Stomach (tissue), 9 donors: Measurements from ENCODE around the gene FDXR. TPM values are rescaled to one million over a fixed set of nuclear protein-coding genes. Genes with fewer than 3 reads are reported as not detected.

ENCODE experiments used
- DNase-seq, 2 donors: peaks; one replicate each; pipeline versions ENCODE4 v3.0.0 to v3.0.0-alpha.2; 2013 to 2019
- H3K27ac ChIP-seq, 5 donors: fragments of 200-600 bp in 4 of 5; sonication (generic) in 4 of 5; one replicate each; pipeline ENCODE4 v1.5.1; 2013 to 2019; ENCODE audit warnings: mild to moderate bottlenecking in 1 of 5, moderate library complexity in 1 of 5
- H3K27me3 ChIP-seq, 3 donors: fragments of 200-600 bp; sonication (generic); one replicate each; pipeline ENCODE4 v1.5.1; 2017 to 2019; ENCODE audit warnings: mixed run types in 1 of 3
- H3K36me3 ChIP-seq, 4 donors: fragments of 200-600 bp; sonication (generic); 1 replicate in 3 of 4; 2 replicates in 1 of 4; pipeline ENCODE4 v1.5.1; 2016 to 2019
- H3K4me1 ChIP-seq, 4 donors: fragments of 200-600 bp; sonication (generic); one replicate each; pipeline ENCODE4 v1.5.1; 2016 to 2019
- H3K4me3 ChIP-seq, 4 donors: fragments of 200-600 bp; sonication (generic) in 3 of 4; one replicate each; pipeline ENCODE4 v1.5.1; 2016 to 2019; ENCODE audit warnings: mild to moderate bottlenecking in 1 of 4
- H3K9me3 ChIP-seq, 4 donors: fragments of 200-600 bp; sonication (generic); one replicate each; pipeline ENCODE4 v1.5.1; 2016 to 2019
- EP300 ChIP-seq: sonication (generic); formaldehyde crosslinking; IDR thresholded peaks from one replicate; pipeline ENCODE4 v1.6.1; 2017; ENCODE audit warnings: antibody characterized with exemption
- POLR2A ChIP-seq, 4 donors: fragments of 450-650 bp; IDR thresholded peaks; one replicate each; pipeline ENCODE4 v1.6.1; 2016; ENCODE audit warnings: antibody characterized with exemption in 4 of 4, control low read depth in 2 of 4, mild to moderate bottlenecking in 1 of 4, moderate library complexity in 1 of 4
- POLR2AphosphoS5 ChIP-seq, 3 donors: sonication (generic); formaldehyde crosslinking; IDR thresholded peaks; one replicate each; pipeline ENCODE4 v1.6.1; 2016; ENCODE audit warnings: antibody characterized with exemption in 3 of 3
- WGBS, 5 donors: extraction: QIAGEN DNeasy Blood & Tissue Kit in 3 of 5; methylation state at CpG; one replicate each; pipeline versions ENCODE4 v1.1.5 to v1.1.7; 2013 to 2018; 5-methylcytosine and 5-hydroxymethylcytosine counted together
- intact Hi-C: fragments of 100-400 bp; cut with DNase I; formaldehyde crosslinking; loops from one replicate; pipeline ENCODE4 v1.15.1; 2023; ENCODE audit warnings: low total_unique reads
- polyA plus RNA-seq, 3 donors: library from polyadenylated mRNA; stranded (reverse); fragments of 200-250 nt; gene quantifications; one replicate each; pipeline ENCODE4 v1.2.3, GENCODE V29; 2013
- total RNA-seq, 5 donors: library from RNA; depleted of rRNA; stranded (reverse); fragments of >200 nt; gene quantifications; one replicate each; pipeline versions ENCODE4 v1.1.0 to v1.2.3, GENCODE V29; 2014 to 2016
- TF ChIP-seq, protein P1 (sequence below), 7 experiments: fragments of 450-650 bp in 4 of 7; fragments of 200-600 bp in 3 of 7; sonication (generic) in 3 of 7; IDR thresholded peaks; one replicate each; pipeline ENCODE4 v1.5.1; 2016 to 2019; ENCODE audit warnings: antibody characterized with exemption in 7 of 7, control low read depth in 2 of 7, mild to moderate bottlenecking in 1 of 7
- donor health status: healthy with polysubstance abuse.
- donor health status: Bipolar disorder and iron deficiency.
- donor health status: healthy.

The FDXR gene
- total and polyA plus RNA-seq, 8 donors: 0.58 to 94.1 (median 13.9) TPM

DNA sequence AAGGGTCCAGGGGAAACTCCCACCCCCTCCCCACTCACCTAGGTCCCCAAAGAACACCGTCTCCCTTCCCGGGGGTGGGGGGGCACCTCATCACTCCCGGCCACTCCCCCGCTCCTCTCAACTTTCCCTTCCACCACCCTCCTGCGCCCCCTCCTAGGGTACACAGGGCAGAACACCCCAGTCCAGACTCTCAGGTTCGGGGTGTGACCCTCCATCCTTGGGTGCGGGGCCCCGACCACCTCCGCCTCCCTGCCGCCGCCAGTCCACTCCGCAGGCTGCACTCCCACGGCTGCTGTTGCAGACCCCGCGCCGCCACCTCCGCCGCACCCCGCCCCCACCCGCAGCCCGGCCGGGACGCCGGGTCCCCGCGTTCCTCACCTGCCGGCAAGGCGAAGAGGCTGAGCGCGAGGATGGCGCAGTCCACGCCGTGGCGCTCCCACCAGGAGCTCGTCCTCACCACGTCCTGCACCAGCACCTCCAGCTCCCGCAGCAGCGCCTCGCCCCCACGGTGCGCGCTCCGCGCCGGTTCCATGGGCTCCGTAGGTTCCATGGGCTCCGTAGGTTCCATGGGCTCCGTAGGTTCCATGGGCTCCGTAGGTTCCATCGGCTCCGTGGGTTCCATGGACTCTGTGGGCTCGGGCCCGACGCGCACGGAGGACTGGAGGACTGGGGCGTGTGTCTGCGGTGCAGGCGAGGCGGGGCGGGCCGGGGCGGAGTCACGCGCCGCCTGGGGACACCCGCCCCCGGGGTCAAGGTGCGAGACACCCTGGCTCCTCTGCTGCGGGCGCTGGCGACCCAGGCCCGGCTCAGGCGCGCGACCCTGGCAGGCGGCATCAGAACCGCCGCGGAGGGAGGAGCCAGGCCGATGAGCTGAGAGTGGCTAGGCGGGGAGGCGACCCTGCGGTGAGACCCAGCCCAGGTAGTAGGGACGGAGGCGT lies 20.4 kb upstream of the FDXR start, which contains the start of gene FADS6:
Gene FADS6, minus strand, starts transcription at position 660 of the 938 bp plus-strand sequence. Its CDS starts 38 bp downstream, at position 622.
- peak in 1 of 2 donors; percentile 56 for DNase-seq
- WGBS, 5 donors: 4 to 6% (median 4%) methylated on average over 31 to 86 of the region's 86 CpGs
- no peaks in the 10 kb centered on the region for H3K36me3 ChIP-seq
- peaks cover 11 to 14% (median 13%) of the 10 kb centered on the region in 4 donors for H3K4me1 ChIP-seq
- H3K4me3 ChIP-seq: peak within 1 kb of the TSS; percentile 36 to 48 (median 37)
- H3K9me3 ChIP-seq: no peaks in the 10 kb centered on the region
- no peak within 1 kb of the TSS for H3K27ac ChIP-seq
- H3K27me3 ChIP-seq: peaks cover 12 to 93% (median 48%) of the 10 kb centered on the region in 3 donors
- intact Hi-C loops: no loop called here
- TF ChIP-seq POLR2AphosphoS5 (IDR thresholded peaks at IDR 0.05): no peak

DNA sequence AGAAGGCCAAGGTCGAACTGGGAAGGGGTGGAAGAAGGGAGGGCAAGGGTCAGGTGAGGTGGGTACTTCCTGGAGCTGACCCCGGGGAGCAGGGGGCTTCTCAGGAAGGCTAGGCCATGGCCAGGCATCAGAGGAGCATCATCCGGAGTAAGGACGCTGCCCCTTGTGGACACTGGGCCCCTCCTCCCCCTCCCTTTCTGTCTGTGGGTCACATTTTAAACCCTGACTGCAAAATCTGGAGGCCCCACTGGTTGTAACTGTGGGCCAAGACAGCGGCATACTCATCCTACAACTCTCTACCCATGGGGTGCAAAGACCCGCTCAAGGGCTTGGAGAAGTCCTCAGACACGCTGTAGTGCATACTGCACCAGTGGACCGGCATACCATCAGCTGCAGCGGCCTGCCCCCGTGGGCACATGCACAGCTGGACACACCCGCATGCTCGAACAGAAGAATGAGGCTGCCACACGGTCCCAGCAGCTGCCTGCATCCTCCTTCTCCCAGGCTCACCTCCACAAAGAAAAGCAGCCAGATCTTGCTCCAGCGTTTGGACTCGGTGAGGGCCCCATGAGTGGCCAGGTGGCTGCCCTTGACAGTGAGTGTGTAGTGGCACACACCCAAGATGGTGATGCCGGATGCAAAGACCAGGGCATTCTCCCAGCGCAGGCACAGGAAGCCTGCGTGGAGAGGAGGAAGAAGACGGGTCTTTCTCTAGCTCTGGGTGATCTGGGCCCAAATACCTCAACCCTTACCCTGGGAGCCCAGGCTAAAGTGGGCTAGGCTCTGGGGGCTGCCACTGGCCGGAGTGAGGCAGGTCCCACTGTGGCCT lies 19.4 kb upstream of the FDXR start:
- TF ChIP-seq POLR2AphosphoS5 (IDR thresholded peaks at IDR 0.05) (no peak), EP300 (no peak), POLR2A (IDR thresholded peaks at IDR 0.05) (no peak)
- TF ChIP-seq, protein P1, sequence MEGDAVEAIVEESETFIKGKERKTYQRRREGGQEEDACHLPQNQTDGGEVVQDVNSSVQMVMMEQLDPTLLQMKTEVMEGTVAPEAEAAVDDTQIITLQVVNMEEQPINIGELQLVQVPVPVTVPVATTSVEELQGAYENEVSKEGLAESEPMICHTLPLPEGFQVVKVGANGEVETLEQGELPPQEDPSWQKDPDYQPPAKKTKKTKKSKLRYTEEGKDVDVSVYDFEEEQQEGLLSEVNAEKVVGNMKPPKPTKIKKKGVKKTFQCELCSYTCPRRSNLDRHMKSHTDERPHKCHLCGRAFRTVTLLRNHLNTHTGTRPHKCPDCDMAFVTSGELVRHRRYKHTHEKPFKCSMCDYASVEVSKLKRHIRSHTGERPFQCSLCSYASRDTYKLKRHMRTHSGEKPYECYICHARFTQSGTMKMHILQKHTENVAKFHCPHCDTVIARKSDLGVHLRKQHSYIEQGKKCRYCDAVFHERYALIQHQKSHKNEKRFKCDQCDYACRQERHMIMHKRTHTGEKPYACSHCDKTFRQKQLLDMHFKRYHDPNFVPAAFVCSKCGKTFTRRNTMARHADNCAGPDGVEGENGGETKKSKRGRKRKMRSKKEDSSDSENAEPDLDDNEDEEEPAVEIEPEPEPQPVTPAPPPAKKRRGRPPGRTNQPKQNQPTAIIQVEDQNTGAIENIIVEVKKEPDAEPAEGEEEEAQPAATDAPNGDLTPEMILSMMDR (IDR thresholded peaks at IDR 0.05): no peak
- Histone ChIP-seq H3K4me1 (peaks cover 11 to 14% (median 13%) of the 10 kb centered on the region in 4 donors), H3K27me3 (peaks cover 12 to 93% (median 48%) of the 10 kb centered on the region in 3 donors), H3K4me3 (no peak overlapping the region), H3K27ac (no peak overlapping the region), H3K9me3 (no peaks in the 10 kb centered on the region), H3K36me3 (no peaks in the 10 kb centered on the region)
- DNase-seq: no peak
- 55 to 71% (median 60%) methylated on average over 15 to 20 of the region's 20 CpGs for WGBS, 5 donors
- intact Hi-C loops: no loop called here

DNA sequence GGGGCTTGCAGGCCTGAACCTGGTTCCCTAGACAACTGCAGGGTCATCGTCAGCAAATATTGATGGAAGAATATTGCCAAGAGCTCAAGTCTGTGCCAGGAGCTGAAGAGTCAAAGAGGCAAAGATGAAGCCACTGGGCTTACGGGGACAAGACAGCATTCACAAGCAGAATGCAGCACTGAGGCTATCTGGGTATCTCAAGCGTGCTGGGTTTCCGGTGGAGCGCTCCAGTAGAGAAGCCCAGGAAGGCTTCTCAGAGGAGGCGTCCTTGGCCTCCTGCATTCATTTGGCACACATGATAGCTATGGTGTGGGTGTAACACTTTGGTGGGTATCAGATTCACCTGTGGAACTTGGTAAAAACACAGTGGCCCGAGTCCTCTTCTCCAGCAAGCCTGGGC lies 17.8 kb upstream of the FDXR start:
- no peak for DNase-seq
- no peaks in the 10 kb centered on the region for H3K36me3 ChIP-seq
- H3K4me1 ChIP-seq: peaks cover 11 to 14% (median 13%) of the 10 kb centered on the region in 4 donors
- no peak for TF ChIP-seq POLR2A (IDR thresholded peaks at IDR 0.05)
- TF ChIP-seq EP300: no peak
- no peak for TF ChIP-seq POLR2AphosphoS5 (IDR thresholded peaks at IDR 0.05)
- TF ChIP-seq, protein P1 (IDR thresholded peaks at IDR 0.05): no peak
- no peak overlapping the region for H3K27ac ChIP-seq
- 85 to 94% (median 89%) methylated on average over 7 of the region's 7 CpGs for WGBS, 5 donors
- peaks cover 12 to 88% (median 38%) of the 10 kb centered on the region in 3 donors for H3K27me3 ChIP-seq
- H3K9me3 ChIP-seq: no peaks in the 10 kb centered on the region
- no peak overlapping the region for H3K4me3 ChIP-seq
- intact Hi-C loops: no loop called here

DNA sequence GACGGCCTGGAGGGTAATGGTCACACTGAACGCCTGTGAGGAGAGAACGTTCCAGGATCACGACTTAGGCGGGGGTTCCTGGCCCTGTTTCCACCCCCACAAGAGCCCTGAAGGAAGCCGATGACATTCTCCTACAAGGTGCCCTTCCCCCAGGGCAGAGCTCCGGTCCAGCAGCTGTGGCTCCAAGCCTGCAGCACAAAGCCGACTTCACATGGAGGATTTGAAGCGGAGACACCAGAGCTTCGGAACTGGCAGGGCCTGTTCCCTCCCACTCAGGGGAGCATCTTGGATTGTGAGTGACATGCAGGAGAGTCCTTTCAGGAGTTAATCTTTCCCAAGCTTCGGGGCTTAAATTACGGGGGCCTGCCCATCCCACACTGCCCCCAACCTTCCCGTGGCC lies 15.7 kb upstream of the FDXR start:
- H3K36me3 ChIP-seq: no peaks in the 10 kb centered on the region
- H3K27me3 ChIP-seq: peaks cover 7 to 88% (median 17%) of the 10 kb centered on the region in 3 donors
- TF ChIP-seq EP300 (no peak), POLR2A (IDR thresholded peaks at IDR 0.05) (no peak), POLR2AphosphoS5 (IDR thresholded peaks at IDR 0.05) (no peak)
- TF ChIP-seq, protein P1 (IDR thresholded peaks at IDR 0.05): no peak
- 58 to 64% (median 60%) methylated on average over 12 to 13 of the region's 13 CpGs for WGBS, 5 donors
- no peak overlapping the region for H3K4me3 ChIP-seq
- no peak for DNase-seq
- intact Hi-C loops: no loop called here
- no peak overlapping the region for H3K27ac ChIP-seq
- H3K4me1 ChIP-seq: peaks cover 7 to 9% (median 8%) of the 10 kb centered on the region in 4 donors
- no peaks in the 10 kb centered on the region for H3K9me3 ChIP-seq
